Left ventricle myocardium inferior (tissue), 1 donor: ENCODE data around the gene PDZK1IP1. TPM values are rescaled to one million over a fixed set of nuclear protein-coding genes. Genes with fewer than 3 reads are reported as not detected.

Experiments
- DNase-seq: peaks from one replicate; pipeline ENCODE4 v3.0.0-alpha.2; 2020
- H3K27ac ChIP-seq: fragments of 200-600 bp; replicated peaks from 2 replicates; pipeline ENCODE4 v1.8.0; 2021
- H3K27me3 ChIP-seq: fragments of 200-600 bp; 2 replicates; pipeline ENCODE4 v1.8.0; 2021; ENCODE audit warnings: low read depth
- H3K36me3 ChIP-seq: fragments of 200-600 bp; 2 replicates; pipeline ENCODE4 v1.8.0; 2021
- H3K4me1 ChIP-seq: fragments of 200-600 bp; 2 replicates; pipeline ENCODE4 v1.8.0; 2021
- H3K4me3 ChIP-seq: fragments of 200-600 bp; 2 replicates; pipeline ENCODE4 v1.8.0; 2021; ENCODE audit warnings: mild to moderate bottlenecking, moderate library complexity
- H3K9me3 ChIP-seq: fragments of 200-600 bp; replicated peaks from 2 replicates; pipeline ENCODE4 v1.8.0; 2021
- CTCF ChIP-seq: fragments of 200-600 bp; IDR thresholded peaks from 2 replicates; pipeline ENCODE4 v1.8.0; 2021; ENCODE audit warnings: antibody characterized with exemption, mild to moderate bottlenecking, borderline replicate concordance
- intact Hi-C: fragments of 100-400 bp; cut with micrococcal nuclease; formaldehyde crosslinking; loops from one replicate; pipeline ENCODE4 v1.11.0; 2022
- total RNA-seq: library from RNA; stranded (reverse); fragmentation: NEBNext Ultra II Directional; extraction: Animal tissue kit (Norgen Biotek cat#: 25700); gene quantifications from one replicate; pipeline ENCODE4 v1.2.1, GENCODE V29; 2021
- donor health status: DM: no; HTN: yes; CAD: no; lungs with severe emphysema.

The PDZK1IP1 gene
- total RNA-seq, 1 donor from 2014 or later, result not detected

DNA sequence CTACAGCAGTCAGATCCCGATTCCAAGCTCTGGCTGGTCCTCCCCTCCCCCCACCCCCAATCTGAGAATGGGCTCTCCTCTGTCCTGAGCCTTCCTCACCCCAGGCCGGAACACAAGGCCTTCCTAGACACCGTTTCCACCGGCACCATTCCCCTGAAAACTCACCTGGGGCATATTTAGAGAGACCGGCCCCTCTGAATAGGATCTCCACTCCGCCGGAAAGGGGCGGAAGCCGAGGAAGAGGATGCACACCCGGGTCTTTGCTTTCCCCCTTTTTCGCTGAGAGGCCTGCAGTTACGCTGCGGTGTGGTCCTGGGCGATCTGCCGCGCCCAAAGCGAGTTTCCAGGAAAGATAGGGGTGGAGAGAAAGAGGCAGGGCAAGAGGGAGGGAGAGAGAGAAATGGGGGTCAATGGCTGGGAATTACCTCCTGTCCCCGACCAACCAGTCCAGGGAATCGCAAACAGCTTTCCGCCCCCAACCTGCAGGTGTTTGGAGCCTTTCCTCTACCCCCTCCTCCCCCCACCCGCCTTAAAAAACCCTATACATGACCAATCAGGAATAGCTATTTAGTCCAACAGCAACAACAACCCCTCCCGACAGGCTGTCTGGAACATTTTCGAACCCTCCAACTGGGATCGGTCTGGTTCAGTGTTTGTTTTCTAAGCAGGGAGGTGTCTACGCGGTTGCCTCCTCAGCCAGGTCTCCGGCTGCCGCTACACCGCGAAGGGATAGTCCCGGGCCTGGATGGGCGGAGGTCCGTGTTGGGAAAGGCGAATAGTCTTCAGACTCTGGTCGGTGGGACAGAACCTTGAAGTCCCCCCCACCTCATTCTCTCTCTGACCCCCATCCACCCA, 39.4 kb upstream of the PDZK1IP1 start:
- no peak for DNase-seq
- H3K27me3 ChIP-seq, result peaks cover 100% of the 10 kb centered on the region
- TF ChIP-seq CTCF, result no peak
- H3K4me3 ChIP-seq, result peak overlapping the region; percentile 68
- intact Hi-C loops, result no loop called here
- peak overlapping the region; percentile 91 for H3K27ac ChIP-seq
- H3K36me3 ChIP-seq, result no peaks in the 10 kb centered on the region
- H3K4me1 ChIP-seq, result peaks cover 77% of the 10 kb centered on the region
- no peaks in the 10 kb centered on the region for H3K9me3 ChIP-seq

GRCh38 chr1:47228644-47229030, 38.8 kb upstream of the PDZK1IP1 start:
- no peak for TF ChIP-seq CTCF
- Histone ChIP-seq H3K36me3 (no peaks in the 10 kb centered on the region), H3K27ac (peak overlapping the region; percentile 91), H3K4me1 (peaks cover 77% of the 10 kb centered on the region), H3K27me3 (peaks cover 100% of the 10 kb centered on the region), H3K9me3 (no peaks in the 10 kb centered on the region), H3K4me3 (peak overlapping the region; percentile 68)
- peak; percentile 36 for DNase-seq
- intact Hi-C loops, result no loop called here

DNA sequence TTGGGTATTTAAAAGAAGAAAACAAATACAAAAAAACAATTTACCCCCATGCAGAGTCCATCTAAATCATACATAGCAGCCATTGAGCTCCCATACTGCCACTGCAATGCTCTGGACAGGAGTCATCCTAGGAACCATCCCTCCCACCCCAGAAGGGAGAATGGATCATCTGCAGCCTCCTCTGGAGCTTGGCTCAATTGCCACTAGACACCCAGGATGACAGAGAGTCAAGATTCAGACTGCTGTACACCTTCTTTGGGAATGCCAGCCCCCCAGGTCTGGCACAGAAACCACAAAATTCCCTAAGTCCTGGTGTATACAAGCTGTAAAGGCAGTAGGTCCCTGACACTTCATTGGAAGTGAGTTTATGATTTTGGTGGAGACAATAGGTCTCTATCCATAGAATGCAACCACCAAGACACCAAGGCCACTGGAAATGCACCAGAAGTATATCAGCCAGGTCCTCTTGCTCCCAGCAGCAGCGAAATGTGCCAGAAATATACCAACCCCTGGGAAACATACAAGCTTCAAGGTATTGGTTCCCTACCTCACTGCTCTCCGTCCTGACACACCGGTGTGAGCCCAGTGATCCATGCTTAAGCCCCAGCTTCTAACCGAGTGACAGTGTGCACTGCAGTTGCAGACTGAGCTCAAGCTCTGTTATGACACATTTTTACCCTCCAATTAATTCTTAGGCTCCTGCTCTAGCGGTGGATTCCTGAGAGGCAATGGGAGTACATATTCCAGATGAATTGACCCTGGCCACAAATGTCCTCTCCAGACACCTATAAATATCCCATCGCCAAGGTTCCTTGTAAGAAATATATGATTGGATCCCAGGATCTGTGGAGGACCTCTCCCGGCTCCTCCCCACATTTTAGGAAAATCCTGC, 37.8 kb upstream of the PDZK1IP1 start:
- H3K4me3 ChIP-seq, result peak overlapping the region; percentile 68

DNA sequence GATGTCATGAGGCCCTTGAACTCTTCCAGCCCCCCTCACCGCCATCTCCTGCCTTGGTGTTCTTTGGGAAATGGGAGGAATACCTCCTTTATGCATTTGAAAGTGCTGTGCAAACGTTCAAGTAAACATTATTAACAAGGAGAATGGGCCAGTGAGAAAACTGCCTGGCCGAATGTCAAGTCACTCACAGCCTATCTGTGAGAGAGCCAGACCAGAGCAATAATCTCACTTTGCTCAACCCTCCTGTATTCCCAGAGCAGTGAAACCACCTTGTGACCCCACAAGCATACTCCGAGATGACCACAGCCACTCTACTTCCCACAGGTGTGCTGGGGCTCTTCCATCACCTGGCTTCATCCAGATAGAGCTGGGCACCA, 37.0 kb upstream of the PDZK1IP1 start:
- H3K27me3 ChIP-seq, result peaks cover 100% of the 10 kb centered on the region
- H3K36me3 ChIP-seq, result no peaks in the 10 kb centered on the region
- peak overlapping the region; percentile 44 for H3K27ac ChIP-seq
- H3K4me1 ChIP-seq, result peaks cover 70% of the 10 kb centered on the region
- intact Hi-C loops, result no loop called here
- no peak for TF ChIP-seq CTCF
- H3K4me3 ChIP-seq, result peak overlapping the region; percentile 61
- no peak for DNase-seq
- no peaks in the 10 kb centered on the region for H3K9me3 ChIP-seq

More for the DNA sequence above, 37.8 kb upstream of the PDZK1IP1 start:
- DNase-seq, result no peak
- H3K4me1 ChIP-seq, result peaks cover 77% of the 10 kb centered on the region
- peaks cover 100% of the 10 kb centered on the region for H3K27me3 ChIP-seq
- H3K27ac ChIP-seq, result peak overlapping the region; percentile 91
- H3K36me3 ChIP-seq, result no peaks in the 10 kb centered on the region
- intact Hi-C loops, result no loop called here
- no peak for TF ChIP-seq CTCF
- H3K9me3 ChIP-seq, result no peaks in the 10 kb centered on the region

- no peak for DNase-seq
- no peaks in the 10 kb centered on the region for H3K9me3 ChIP-seq
Observed at GRCh38 chr1:47226121-47226838, 36.4 kb upstream of the PDZK1IP1 start.

More at GRCh38 chr1:47226121-47226838, 36.4 kb upstream of the PDZK1IP1 start:
- TF ChIP-seq CTCF, result no peak
- Histone ChIP-seq H3K27ac (peak overlapping the region; percentile 44), H3K36me3 (no peaks in the 10 kb centered on the region), H3K27me3 (peaks cover 100% of the 10 kb centered on the region), H3K4me1 (peaks cover 65% of the 10 kb centered on the region), H3K4me3 (peak overlapping the region; percentile 61)
- intact Hi-C loops, result no loop called here
